ENCODE data around the gene TRIM7. TPM values are rescaled to one million over a fixed set of nuclear protein-coding genes. Genes with fewer than 3 reads are reported as not detected.

Gene TRIM7
- total RNA-seq (1 to 10 TPM in 2 of 7 donors, under 1 TPM in 5; 0.34 to 2.9 (median 0.93) TPM), polyA plus RNA-seq (under 1 TPM; 0.45 to 0.82 TPM)
- long read RNA-seq, donor 1 = 0 reads
- long read RNA-seq, donor 2 = 0 reads
- long read RNA-seq, donor 3, partial matches to known transcripts = 0 of 1 reads
- long read RNA-seq, donor 3, other reads (novel, unspliced or antisense) = 0 of 1 reads

DNA sequence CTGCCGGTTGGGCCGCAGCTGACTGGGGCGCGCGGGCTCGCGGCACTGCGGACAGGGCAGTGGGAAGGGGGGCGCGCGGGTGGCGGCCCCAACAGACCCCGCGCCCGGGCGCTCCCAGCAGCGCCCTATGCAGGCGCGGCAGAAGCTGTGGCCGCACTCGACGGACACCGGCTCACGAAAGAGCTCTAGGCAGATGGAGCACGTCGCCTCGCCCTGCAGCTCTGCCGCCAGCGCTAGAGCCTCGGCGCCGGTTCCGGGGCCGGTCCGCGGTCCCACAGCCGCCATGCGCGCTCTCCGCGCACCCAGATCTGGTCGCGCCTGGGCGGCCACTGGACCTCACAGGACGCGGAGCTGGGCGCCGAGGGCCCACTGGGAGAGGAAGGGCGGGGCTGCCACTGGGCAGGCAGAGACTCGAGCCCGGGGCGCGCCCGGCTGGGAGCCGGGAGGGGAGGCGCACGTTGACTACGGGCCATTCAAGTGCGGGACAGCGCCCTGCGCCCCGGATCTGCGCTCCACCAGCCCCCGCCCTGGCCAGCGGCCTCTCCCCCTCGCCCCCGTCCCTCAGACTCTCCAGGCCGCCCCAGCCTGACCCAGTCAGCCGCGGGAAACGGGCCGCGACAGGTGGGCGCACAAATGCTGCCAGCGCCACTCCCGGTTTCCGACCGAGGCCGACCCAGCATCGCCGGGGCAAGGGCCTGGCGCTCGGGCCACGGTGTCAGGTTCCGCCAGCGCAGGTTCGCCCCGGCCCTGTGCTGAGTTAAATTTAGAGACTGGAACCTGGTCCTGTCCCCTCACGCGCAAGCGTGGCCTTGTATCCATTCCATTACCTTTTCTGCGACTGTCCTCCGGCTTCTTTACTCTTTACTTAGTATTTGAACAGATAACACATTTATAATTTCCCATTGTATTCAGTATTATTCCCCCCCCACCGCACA, at the start of gene TRIM7:
Gene TRIM7 (minus strand): TSS at position 371 of the 935 bp plus-strand sequence. CDS start 86 bp downstream, at position 285.
- H3K9me3 ChIP-seq = no peaks in the 10 kb centered on the region
- no peaks in the 10 kb centered on the region for H3K36me3 ChIP-seq
- H3K27ac ChIP-seq = peak within 1 kb of the TSS; percentile 23 to 79
- peak within 1 kb of the TSS; percentile 52 for H3K4me3 ChIP-seq
- TF ChIP-seq EP300 (IDR thresholded peaks at IDR 0.05) (no peak), POLR2A (IDR thresholded peaks at IDR 0.05) (no peak)
- TF ChIP-seq, protein P1, sequence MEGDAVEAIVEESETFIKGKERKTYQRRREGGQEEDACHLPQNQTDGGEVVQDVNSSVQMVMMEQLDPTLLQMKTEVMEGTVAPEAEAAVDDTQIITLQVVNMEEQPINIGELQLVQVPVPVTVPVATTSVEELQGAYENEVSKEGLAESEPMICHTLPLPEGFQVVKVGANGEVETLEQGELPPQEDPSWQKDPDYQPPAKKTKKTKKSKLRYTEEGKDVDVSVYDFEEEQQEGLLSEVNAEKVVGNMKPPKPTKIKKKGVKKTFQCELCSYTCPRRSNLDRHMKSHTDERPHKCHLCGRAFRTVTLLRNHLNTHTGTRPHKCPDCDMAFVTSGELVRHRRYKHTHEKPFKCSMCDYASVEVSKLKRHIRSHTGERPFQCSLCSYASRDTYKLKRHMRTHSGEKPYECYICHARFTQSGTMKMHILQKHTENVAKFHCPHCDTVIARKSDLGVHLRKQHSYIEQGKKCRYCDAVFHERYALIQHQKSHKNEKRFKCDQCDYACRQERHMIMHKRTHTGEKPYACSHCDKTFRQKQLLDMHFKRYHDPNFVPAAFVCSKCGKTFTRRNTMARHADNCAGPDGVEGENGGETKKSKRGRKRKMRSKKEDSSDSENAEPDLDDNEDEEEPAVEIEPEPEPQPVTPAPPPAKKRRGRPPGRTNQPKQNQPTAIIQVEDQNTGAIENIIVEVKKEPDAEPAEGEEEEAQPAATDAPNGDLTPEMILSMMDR (IDR thresholded peaks at IDR 0.05) = no peak
- intact Hi-C loops (cut with DNase I) = loop anchor here in 1 of 4 donors (10.0 kb wide), 1 partner anchor 380 kb away; no protein-coding TSS in a partner anchor
- DNase-seq = peak in 4 of 5 donors; percentile 41 to 60 (median 54)
- H3K27me3 ChIP-seq = no peaks in the 10 kb centered on the region
- WGBS, 3 donors = 1 to 2% (median 1%) methylated on average over 59 to 94 of the region's 94 CpGs
- H3K4me1 ChIP-seq (ENCODE audit: insufficient read depth) = peaks cover 12% of the 10 kb centered on the region

DNA sequence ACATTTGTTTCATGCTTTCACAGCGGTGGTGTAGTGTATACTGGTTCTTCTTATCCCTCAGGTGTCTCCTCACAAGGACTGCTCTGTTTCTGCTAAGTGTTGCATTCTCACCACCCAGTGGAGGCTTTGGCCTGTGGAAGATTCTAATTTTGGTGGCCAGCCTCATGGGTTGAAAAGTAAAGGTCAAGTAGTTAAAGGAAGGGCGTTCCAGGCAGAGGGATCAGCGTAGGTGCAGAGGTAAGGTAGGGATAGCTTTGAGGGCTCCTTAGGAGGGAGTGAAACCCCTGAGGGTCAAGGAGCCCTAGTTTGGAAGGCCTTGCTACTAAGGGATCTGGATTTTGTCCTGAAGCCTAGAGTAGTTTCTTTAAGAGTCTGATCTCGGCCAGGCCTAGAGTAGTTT, 43.3 kb upstream of the TRIM7 start:
- intact Hi-C loops (cut with DNase I) = loop anchor here in 1 of 4 donors (10.0 kb wide), 1 partner anchor 433 kb away; no protein-coding TSS in a partner anchor

DNA sequence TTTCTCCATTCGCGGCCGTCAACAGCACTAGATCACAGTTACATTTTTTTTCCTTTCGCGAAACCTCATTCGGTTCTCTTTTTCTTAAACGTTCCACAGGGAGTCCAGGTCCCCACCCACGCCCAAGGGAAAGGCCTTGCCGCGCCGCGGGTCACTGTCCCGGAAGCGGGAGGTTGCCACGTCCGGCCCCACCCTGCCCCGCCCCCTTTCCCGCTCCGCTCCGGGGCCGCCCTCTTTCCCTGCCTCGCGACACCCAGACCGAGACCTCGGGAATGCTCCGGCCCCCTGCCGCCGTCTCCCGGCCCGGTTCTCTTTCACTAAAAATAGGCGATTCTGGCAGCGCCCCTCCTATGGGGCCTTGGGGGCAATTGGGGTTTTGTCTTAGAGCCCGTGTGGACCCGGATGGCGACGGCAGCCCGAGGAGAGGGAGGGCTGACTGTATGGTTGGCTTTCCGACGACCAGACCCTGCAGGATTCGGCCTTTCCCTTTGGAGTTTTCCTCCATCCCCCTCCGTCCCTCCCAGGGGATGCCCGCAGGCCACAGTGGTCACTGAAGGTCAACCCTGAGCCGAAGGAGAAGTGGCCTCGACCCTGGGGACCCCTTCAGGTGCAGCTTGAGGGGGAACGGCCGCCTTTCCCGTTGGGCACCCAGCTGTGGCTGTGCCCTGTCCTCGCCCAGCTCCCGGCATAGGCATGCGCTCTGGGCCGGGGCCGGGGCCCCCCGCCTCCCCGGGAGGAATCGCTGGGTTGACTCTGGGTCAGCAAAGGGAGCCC, 41.5 kb upstream of the TRIM7 start:
- TF ChIP-seq EP300 (IDR thresholded peaks at IDR 0.05) (peak; percentile 39), POLR2A (IDR thresholded peaks at IDR 0.05) (peak; percentile 76)
- TF ChIP-seq, protein P1 (IDR thresholded peaks at IDR 0.05) = no peak
- H3K4me3 ChIP-seq = peak overlapping the region; percentile 85
- no peaks in the 10 kb centered on the region for H3K36me3 ChIP-seq
- H3K27ac ChIP-seq = peak overlapping the region; percentile 78 to 92
- intact Hi-C loops (cut with DNase I) = loop anchor here in 1 of 4 donors (10.0 kb wide), 1 partner anchor 432 kb away; no protein-coding TSS in a partner anchor
- H3K27me3 ChIP-seq = no peaks in the 10 kb centered on the region
- WGBS, 3 donors = 0 to 1% (median 0%) methylated on average over 53 to 55 of the region's 55 CpGs
- peaks cover 18% of the 10 kb centered on the region for H3K4me1 ChIP-seq (ENCODE audit: insufficient read depth)
- peak; percentile 87 to 92 (median 91) for DNase-seq
- no peaks in the 10 kb centered on the region for H3K9me3 ChIP-seq

More for the DNA sequence above, 43.3 kb upstream of the TRIM7 start:
- TF ChIP-seq, protein P1 (IDR thresholded peaks at IDR 0.05) = no peak
- TF ChIP-seq POLR2A (IDR thresholded peaks at IDR 0.05) = no peak
- no peak for TF ChIP-seq EP300 (IDR thresholded peaks at IDR 0.05)
- no peaks in the 10 kb centered on the region for H3K27me3 ChIP-seq
- peak overlapping the region in 1 of 2 donors; percentile 27 for H3K27ac ChIP-seq
- H3K9me3 ChIP-seq = no peaks in the 10 kb centered on the region
- peak overlapping the region; percentile 85 for H3K4me3 ChIP-seq
- 42 to 49% (median 48%) methylated on average over 4 of the region's 4 CpGs for WGBS, 3 donors
- peaks cover 14% of the 10 kb centered on the region for H3K4me1 ChIP-seq (ENCODE audit: insufficient read depth)
- H3K36me3 ChIP-seq = no peaks in the 10 kb centered on the region
- peak in 1 of 5 donors; percentile 17 for DNase-seq
